Measurements from ENCODE around the gene GUSB. TPM values are rescaled to one million over a fixed set of nuclear protein-coding genes. Genes with fewer than 3 reads are reported as not detected.
"Not testable (repeated sequence)": the region's sequence is repeated elsewhere in the genome, so short reads cannot be mapped to it uniquely, and the experiment has no call there.

Gene GUSB
- total RNA-seq, 6 donors from 2014 or later = 47.7 to 91.4 (median 66.8) TPM

DNA sequence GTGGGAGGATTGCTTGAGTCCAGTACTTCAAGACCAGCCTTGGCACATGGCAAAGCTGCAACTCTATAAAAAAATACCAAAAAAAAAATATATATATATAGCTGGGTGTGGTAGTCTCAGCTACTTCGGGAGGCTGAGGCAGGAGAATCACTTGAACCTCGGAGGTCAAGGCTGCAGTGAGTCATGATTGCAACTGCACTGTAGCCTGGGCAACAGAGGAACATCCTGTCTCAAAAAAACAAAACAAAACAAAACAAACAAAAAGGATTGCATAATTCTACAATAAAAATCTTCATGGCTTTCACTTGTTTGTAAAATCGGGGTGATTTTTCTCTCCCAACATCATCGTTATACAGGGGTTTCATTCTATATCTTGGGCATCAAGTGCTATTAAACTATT lies 35.1 kb downstream of the GUSB start:
- no peak overlapping the region for H3K27ac ChIP-seq
- H3K36me3 ChIP-seq = no peaks in the 10 kb centered on the region
- no peaks in the 10 kb centered on the region for H3K27me3 ChIP-seq
- H3K4me1 ChIP-seq = peaks cover 0 to 5% (median 2%) of the 10 kb centered on the region in 4 donors
- no peak for TF ChIP-seq CTCF (IDR thresholded peaks at IDR 0.05)
- no peak for TF ChIP-seq POLR2A (IDR thresholded peaks at IDR 0.05)
- DNase-seq (no peak), ATAC-seq (ENCODE audit: low FRiP score in 2 of 2) (peak in 1 of 2 donors; percentile 55)
- no peak overlapping the region for H3K4me3 ChIP-seq
- 57 to 63% methylated on average over 4 of the region's 4 CpGs for WGBS, 2 donors
- H3K9me3 ChIP-seq = no peaks in the 10 kb centered on the region

- not testable (repeated sequence) for H3K9me3 ChIP-seq; DNase-seq; H3K4me3 ChIP-seq; H3K27ac ChIP-seq; ATAC-seq (ENCODE audit: low FRiP score in 2 of 2); H3K27me3 ChIP-seq; H3K36me3 ChIP-seq; H3K4me1 ChIP-seq
- 61 to 100% methylated on average over 1 of the region's 5 CpGs for WGBS, 2 donors
Observed at GRCh38 chr7:65945787-65946186, 36.2 kb downstream of the GUSB start.

DNA sequence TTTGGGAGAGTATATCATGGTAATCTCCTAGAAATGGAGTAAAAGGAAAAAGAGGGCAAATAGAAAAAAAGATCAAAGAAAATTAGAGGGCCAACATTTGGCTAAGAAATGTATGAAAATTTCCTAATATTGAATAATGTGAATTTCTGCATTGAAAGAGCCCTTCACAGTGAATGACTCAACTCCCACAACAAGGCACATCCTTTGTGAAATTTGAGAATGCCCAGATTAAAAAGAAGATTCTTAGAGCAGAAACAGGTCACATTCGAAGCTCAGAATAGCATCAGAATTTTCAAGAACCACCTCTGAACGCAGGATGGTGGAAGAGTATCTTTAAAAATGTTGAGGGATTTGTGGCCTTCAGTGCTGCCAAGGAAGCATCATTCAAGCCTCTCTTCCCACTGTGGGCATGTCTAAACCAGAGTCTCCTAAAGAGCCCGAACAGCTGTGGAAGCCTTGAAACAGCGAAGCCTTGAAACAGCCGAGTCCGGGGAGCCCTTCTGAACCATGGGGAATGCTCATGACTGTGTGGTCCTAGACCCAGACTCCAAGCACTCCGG lies 43.6 kb downstream of the GUSB start:
- Histone ChIP-seq H3K27me3 (no peaks in the 10 kb centered on the region), H3K36me3 (peaks cover 0 to 5% (median 0%) of the 10 kb centered on the region in 4 donors), H3K4me1 (no peaks in the 10 kb centered on the region), H3K27ac (no peak overlapping the region), H3K9me3 (no peaks in the 10 kb centered on the region), H3K4me3 (no peak overlapping the region)
- TF ChIP-seq POLR2AphosphoS5 (IDR thresholded peaks at IDR 0.05) (no peak), POLR2A (IDR thresholded peaks at IDR 0.05) (no peak), EP300 (IDR thresholded peaks at IDR 0.05) (no peak), CTCF (IDR thresholded peaks at IDR 0.05) (no peak)
- ATAC-seq (ENCODE audit: low FRiP score in 2 of 2) (no peak), DNase-seq (no peak)
- 94 to 96% methylated on average over 5 to 7 of the region's 7 CpGs for WGBS, 2 donors

- no peak for ATAC-seq (ENCODE audit: low FRiP score in 2 of 2)
- TF ChIP-seq EP300 (IDR thresholded peaks at IDR 0.05) (no peak), POLR2AphosphoS5 (IDR thresholded peaks at IDR 0.05) (no peak), POLR2A (IDR thresholded peaks at IDR 0.05) (no peak), CTCF (IDR thresholded peaks at IDR 0.05) (no peak)
- no peaks in the 10 kb centered on the region for H3K27me3 ChIP-seq
- H3K4me1 ChIP-seq = no peaks in the 10 kb centered on the region
- H3K4me3 ChIP-seq = no peak overlapping the region
- no peak overlapping the region for H3K27ac ChIP-seq
- H3K36me3 ChIP-seq = peaks cover 0 to 5% (median 0%) of the 10 kb centered on the region in 4 donors
- no peaks in the 10 kb centered on the region for H3K9me3 ChIP-seq
- WGBS, 2 donors = 91% methylated on average over 2 of the region's 2 CpGs
- DNase-seq = no peak
Observed at GRCh38 chr7:65937296-65937695, 44.7 kb downstream of the GUSB start.

- no peak overlapping the region for H3K4me3 ChIP-seq
- H3K9me3 ChIP-seq = no peaks in the 10 kb centered on the region
- no peaks in the 10 kb centered on the region for H3K36me3 ChIP-seq
- no peak for DNase-seq
- H3K27ac ChIP-seq = no peak overlapping the region
- peaks cover 0 to 11% (median 5%) of the 10 kb centered on the region in 4 donors for H3K4me1 ChIP-seq
- no peak for ATAC-seq (ENCODE audit: low FRiP score in 2 of 2)
- WGBS, 2 donors = 87 to 91% methylated on average over 4 of the region's 4 CpGs
- no peak for TF ChIP-seq CTCF (IDR thresholded peaks at IDR 0.05)
- no peak for TF ChIP-seq POLR2A (IDR thresholded peaks at IDR 0.05)
- no peak for TF ChIP-seq EP300 (IDR thresholded peaks at IDR 0.05)
- no peak for TF ChIP-seq POLR2AphosphoS5 (IDR thresholded peaks at IDR 0.05)
- H3K27me3 ChIP-seq = no peaks in the 10 kb centered on the region
Observed at GRCh38 chr7:65931685-65932084, 50.3 kb downstream of the GUSB start.

Measured in upper lobe of left lung (tissue), 6 donors.